ENCODE measurements around the gene SPATA13.

GRCh38 chr13:24251525-24251924 lies 91.0 kb downstream of the SPATA13 start:
- TF ChIP-seq ZBTB7A (IDR thresholded peaks at IDR 0.05; ENCODE audit: low read depth) (no peak), TAF1 (IDR thresholded peaks at IDR 0.05; ENCODE audit: low read depth) (no peak), CEBPB (IDR thresholded peaks at IDR 0.05) (no peak), YY1 (IDR thresholded peaks at IDR 0.05; ENCODE audit: low read depth) (no peak), CREB1 (IDR thresholded peaks at IDR 0.05; ENCODE audit: low read depth) (no peak), REST (IDR thresholded peaks at IDR 0.05; ENCODE audit: low read depth) (no peak), MAX (IDR thresholded peaks at IDR 0.05) (no peak), EP300 (IDR thresholded peaks at IDR 0.05; ENCODE audit: borderline replicate concordance) (no peak), EGR1 (IDR thresholded peaks at IDR 0.05) (no peak), RAD21 (IDR thresholded peaks at IDR 0.05; ENCODE audit: low read depth) (no peak), FOXM1 (IDR thresholded peaks at IDR 0.05; ENCODE audit: borderline replicate concordance, low read depth) (no peak), NFIC (IDR thresholded peaks at IDR 0.05) (no peak), USF1 (IDR thresholded peaks at IDR 0.05) (no peak)
